NCI-H2029 (cell line): ENCODE data around the gene AATK.

Experiments used
- DNase-seq: peaks from one replicate; lab custom pipeline; 2025; lab: John Stamatoyannopoulos, UW

The AATK gene

DNA sequence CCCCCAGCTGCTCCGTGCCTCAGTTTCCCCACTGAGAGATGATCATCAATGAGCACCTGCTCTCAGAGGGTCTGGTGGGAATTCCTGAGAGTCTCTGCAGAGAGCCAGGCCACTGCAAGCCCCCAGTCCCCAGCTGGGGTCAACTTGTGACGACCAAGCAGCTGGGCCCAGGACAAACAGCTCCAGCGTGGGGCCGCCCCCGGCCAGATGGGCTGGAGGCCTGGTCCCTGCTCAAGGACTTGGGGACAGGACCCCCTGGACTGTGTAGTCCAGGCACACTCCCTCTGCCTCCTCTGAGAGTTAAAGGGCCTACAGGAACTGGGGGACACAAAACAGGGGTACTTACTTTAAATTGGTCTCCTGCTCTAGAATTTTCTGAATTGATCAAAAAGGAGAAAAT is 16.6 kb upstream of the AATK start:
- DNase-seq: no peak

GRCh38 chr17:81181811-81182185 is 15.8 kb upstream of the AATK start:
- DNase-seq: no peak

- no peak for DNase-seq
Measured at GRCh38 chr17:81180836-81181810, 15.1 kb upstream of the AATK start.

DNA sequence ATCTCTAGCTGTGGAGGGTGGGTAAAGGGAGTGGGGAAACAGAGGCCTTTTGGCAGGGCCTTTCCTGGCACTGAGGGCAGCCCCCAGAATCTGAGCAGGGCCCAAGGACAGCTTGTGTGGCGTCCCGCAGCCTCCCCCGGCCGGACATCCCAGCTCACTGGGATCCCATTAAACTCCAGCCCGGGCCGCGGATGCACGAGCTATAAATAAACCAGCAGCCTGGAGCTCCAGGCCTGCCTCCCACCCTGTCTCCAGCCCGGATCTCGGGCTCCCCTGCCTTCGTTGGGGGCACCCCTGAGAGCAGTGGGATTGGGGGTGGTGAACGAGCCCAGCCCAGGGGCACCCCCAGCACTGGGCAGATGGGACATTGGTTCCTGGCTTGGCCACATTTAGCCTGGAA is 13.8 kb upstream of the AATK start:
- DNase-seq: no peak

DNA sequence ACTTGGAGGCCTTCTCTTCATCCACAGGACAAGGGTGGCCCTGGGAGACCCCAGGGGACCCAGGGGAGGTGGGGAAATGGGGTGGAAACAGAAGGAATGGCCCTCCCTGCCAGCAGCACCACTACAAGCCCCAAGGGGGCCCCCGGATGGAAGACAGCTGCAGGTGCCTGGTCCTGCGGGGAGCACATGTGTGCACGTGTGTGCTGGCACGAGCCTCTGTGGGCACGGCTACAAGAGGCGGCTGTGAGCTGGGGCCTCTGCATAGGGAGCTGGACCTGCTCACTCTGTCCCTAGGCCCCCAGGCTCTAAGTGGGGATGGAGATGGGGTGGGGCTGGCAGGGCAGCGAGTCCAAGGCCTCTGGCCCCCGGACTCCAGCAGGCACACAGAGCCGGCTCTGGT is 13.2 kb upstream of the AATK start:
- DNase-seq: no peak

DNA sequence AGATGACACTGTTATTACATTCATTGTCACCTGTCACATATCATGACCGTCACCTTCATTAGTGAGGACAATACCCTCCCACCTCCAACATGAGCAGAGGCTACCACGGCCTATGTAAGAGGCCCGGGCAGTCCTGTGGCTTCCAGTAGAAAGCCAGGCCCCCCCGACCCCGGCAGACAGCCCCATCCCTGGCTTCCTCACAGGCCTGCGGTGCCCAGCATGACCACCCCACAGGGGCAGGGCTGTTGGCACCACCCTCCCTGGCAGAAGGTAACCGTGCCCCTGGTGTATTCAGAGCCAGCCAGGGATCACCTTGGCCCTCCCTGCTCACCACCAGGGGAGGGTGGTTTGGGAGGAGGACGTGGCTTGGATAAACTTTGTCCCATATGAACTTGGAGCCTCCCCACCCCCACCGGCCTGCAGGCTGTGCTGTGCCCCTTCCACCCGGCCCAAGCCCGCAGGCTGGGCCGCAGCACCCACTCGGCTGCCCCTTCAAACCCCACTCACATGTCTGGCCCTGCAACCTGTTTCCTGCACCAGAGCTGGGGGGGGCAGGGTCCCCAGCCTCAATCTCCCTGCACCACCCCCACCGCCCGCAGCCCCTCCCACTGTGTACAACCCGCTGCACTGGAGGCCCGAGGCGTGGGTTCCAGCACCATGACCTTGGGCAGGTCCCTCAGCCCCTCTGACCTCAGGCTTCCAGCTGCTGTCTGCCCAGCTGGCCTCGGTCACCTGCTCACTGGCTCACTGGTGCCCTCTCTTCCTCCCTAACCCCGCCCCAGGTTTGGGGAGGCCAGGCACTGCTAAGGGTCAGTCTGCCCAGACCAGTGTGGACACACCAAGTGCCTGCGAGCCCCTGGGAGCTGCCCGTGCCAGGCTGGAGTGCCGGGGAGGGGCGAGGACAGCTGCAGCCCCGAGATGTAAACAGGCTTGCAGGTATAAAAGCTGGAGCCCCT is 12.4 kb upstream of the AATK start:
- no peak for DNase-seq

DNA sequence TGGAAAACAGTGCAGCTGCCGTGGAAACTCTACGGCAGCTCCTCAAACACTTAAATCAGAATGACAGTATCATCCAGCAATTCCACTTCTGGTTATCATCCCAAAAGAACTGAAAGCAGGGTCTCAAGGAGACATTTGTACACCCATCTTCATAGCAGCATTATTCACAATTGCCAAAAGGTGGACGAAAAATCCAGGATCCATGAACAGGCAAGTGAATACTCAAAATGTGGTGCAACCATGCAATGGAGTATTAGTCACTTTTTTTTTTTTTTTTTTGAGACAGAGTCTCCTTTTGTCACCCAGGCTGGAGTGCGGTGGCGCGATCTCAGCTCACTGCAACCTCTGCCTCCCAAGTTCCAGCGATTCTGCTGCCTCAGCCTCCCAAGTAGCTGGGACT is 10.6 kb upstream of the AATK start:
- DNase-seq: no peak

- DNase-seq: no peak
Measured at GRCh38 chr17:81173762-81174155, 7.7 kb upstream of the AATK start.

DNA sequence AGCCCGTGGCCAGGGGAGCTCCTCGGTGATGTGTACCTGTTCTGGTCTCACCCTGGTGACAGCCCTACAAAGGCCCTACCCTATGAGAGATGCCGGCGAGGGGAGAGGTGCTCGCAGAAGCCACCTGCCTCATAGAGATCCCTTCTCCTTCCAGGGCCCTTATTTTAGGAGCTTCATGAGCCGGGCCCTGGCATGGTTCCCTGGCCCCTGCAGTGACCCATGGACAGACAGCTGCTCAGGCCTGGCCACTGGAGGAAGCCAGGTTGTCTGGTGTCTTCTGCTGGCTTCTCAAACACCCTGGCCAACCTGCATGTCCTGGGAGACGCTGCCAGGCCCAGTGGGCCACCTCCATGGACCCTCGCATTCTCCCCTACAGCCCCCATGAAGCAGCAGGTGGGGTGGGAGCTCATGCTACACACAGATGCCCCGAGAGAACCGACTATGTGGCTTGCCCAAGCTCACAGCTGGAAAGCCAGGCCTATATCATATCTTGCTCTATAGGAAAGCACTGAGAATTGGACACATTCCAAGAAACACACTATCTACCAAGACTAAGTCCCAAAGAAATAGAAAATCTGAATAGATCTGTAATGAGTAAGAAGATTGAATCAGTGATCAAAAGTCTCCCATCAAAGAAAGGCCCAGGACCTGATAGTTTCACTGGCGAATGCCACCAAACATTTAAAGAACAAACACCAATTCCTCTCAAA is 7.2 kb upstream of the AATK start:
- no peak for DNase-seq

DNA sequence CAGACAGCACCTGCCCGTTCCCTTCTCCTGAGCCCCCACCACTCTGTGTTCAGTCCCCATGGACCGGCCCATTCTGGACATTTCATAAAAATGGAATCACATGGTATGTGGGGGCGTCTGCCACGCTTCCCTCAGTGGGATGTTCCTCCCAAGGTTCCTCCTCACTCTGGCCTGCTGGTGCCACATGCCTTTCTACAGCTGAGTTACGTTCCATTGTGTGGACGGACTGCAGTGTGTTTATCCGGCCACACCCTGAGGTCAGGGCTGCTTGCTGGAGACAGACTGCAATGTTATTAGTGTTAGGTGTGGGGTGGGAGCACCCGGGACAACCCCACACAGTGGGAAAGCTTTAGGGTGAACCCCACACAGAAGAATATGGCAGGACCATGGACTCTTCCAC is 5.9 kb upstream of the AATK start:
- DNase-seq: no peak

DNA sequence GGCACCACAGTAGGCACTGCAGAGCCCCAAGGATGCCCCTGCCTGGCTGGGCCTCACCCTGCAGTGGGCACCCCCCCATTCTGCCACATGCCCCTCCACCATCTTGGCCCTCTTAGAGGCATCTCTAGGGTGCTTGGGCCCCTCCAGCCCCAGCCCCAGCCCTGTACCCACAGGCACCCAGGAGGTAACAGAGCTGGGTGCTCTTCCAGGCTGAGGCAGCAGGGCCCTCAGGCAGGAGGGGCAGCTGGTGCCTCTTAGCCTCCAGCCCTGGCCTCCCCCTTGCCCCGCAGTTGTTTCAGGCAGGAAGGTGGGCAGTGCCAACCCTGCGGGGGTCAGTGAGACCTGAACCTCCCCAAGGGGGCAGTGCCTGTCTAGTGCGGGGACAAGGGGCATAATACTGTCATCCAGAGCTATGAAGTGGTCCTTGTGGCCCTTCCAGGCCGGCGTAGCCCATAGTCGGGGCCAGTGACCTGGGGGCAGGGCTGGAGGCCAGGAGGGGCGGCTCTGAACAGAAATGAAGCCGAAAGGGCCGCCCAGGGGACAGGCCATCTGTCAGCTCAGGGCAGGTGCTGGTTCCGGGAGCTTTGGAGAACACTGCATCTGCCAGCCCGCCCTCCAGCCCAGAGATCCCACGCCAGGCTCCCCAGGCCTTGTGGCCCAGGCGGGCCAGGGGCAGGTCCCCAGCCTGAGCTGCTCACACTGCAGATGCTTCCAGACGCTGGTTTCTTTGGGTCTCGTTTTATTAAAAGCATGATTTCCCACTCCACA is 4.9 kb upstream of the AATK start:
- DNase-seq: no peak

DNA sequence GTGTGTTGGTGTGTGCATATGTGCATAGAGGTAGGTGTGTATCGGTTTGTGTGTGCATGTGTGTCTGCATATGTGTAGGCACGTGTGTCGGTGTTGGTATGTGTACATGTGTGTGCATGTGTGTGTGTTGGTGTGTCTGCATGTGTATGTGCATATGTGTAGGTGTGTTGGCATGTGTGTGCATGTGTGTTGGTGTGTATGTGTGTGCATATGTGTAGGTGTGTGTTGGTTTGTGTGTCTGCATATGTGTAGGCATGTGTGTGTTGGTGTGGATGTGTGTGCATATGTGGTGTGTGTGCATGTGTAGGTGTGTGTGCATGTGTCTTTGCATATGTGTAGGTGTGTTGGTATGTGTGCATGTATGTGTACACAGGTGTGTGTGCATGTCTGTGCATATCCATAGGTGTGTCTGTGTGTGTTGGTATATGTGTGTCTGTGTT is 3.9 kb upstream of the AATK start:
- DNase-seq: no peak

DNA sequence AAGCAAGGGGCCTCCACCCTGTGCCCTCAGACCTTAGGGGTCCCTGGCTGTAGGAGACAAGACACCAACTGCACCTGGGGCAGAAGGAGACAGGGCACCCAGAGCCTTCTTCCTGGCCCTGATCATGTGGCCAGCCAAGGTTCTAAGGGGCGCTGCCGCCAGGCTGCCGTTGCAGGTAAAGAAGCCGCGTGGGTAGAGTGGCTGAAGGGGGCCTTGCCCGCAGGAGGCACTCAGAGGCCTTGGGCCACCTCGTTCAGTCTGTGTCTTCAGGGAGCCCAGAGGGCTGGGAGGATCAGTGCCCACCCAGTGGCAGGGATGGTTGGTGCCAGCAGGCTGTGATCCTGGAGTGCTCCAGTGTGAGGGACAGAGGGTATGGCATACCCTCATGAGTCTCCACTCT is 1.6 kb upstream of the AATK start:
- DNase-seq: no peak

DNA sequence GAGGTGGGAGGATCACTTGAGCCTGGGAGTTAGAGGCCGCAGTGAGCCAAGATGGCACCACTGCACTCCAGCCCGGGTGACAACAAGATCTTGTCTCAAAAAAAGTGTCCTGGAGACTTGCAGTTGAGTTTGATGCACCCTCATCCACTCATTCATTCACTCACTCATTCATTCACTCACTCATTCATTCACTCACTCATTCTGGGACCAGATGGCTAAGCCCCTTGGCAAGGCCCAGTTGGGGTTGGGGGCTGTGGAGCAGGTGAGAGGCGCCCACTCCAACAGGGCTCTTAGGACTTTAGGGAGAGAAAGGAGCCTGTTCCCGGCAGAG is 1.1 kb upstream of the AATK start:
- no peak for DNase-seq

GRCh38 chr17:81165246-81166032 is 582 bp downstream of the AATK start, which contains the start of gene PVALEF:
PVALEF (plus strand) TSS chr17:81165507; CDS start chr17:81181227, 15,720 bp downstream.
- no peak for DNase-seq

DNA sequence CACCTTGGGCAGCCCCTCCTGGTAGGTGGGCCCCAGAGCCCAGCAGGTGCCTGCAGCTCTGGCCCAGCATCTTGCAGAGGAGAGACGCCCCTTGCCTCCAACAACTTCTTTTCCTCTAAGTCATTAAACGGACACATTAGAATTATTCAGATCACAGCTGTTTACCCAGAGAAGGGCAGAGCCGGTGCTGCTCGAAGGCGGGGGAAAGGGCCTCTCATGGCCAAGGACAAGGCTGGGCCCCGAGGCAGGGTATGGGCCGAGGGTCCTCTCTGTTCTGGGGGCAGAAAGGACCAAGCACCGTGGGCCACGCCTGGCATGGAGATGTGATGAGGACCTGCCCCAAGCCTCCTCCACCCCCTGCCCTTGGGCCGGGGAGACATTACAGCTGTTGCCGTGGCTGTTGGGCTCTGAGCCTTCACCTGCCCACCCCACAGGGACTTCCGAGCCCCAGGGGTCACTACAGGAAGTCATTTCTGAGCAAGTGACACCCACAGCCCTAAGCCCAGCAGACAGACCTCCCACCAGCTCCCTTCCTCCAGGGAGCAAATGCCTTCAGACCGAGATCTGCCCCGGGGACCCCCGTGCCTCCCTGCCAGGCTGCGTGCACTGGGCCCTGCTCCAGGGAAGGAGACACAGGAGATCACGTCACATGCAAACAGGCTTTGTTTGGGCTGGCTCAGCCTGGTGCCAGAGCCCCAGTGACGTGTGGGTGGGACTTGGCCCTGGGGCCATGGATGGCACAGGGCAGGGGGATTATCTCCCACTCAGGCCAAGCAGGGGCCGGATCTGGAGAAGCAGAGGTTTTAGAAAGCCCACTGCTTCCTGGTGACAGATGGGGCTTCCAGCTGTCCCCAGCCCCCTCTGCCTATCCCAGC is 1.4 kb downstream of the AATK start:
- DNase-seq: no peak

DNA sequence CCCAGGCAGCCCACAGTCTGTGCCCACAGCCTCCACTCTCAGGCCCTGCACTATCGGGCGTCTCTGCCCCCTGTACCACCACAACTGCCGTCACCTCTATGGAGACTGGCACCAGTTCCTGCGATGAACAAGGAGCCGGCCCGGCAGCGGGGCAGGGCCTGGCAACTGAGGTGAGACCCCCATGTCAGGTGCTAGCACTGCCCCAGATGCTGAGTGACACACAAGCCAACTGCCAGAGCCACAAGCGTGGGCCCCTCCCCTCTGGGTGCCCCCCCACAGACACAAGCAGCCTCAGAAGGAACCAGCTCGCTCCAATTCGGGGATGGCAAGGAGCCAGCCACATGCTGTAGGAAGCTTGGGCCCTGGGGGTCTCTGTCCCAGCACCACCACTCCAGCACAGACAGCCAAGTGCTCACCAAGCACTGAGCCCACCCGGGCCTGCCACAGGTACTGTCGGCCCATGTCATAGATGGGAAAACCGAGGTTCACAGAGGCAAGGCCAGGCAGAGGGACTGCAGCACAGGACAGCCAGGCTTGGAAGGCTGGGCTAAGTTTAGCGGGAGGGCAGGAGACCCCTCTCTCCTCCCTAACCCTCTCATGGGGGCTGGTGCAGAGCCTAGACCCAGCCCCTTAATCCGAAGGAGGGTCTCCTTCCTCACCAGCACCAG is 2.2 kb downstream of the AATK start:
- no peak for DNase-seq

DNA sequence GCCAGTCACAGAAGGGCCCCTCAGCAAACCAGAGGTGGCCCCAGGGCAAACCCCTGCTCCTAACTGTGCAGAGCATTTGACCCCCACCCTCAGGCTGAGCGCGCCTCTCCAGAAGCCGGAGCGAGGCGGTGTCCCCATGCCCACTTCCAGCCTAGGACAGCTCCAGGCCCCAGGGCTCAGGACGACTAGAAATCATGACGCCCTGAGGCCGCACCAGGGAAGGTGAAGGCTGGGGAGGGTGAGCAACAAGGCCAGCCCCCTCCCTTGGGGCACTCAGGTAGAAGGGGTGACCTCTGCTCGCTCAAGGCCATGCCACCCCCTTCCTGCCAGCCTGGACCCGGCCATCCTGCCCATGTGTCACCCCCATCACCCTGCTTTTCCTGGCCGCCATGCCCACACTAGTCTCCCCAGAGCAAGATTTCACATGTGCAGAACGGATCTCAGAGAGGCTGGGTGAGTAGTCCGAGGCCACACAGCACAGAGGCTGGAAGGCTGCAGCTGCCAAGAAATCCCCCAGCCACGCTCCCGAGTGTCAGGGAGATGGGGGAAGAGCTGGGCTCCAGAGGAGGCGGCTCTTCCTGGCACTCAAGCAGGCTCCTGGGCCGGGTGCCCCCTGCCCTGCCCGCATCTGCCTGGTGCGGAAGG is 2.8 kb downstream of the AATK start:
- DNase-seq: no peak

DNA sequence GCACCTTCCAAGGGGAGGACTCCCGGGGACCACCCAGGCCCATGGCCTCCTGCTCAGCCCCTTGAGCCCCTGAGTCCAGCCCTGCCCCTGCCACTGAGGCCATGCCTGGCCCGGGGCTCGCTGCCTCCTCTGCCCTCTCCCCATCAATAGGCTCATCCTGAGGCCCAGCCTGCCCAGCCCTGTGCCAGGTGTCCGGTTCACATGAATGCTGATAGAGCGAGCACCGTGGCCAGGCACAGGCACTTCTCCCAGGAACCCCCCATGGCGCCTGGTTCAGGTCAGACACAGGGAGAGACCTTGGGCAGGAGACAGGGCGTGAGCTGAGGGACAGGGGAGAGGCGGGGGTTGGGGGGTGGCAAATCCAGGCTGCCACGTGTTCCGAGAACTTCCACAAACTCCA is 3.5 kb downstream of the AATK start:
- DNase-seq: no peak
